Measurements from ENCODE around the gene ENG. TPM values are rescaled to one million over a fixed set of nuclear protein-coding genes. Genes with fewer than 3 reads are reported as not detected.

Gene ENG
- total and polyA plus RNA-seq, 2 of the 4 experiments (the other 2 are of a cell fraction): 3.6 to 83.3 TPM

GRCh38 chr9:127783111-127784008, 71.1 kb downstream of the ENG start:
- H3K9me3 ChIP-seq (ENCODE audit: control insufficient read depth, insufficient read depth, low read length): no peaks in the 10 kb centered on the region
- intact Hi-C loops (cut with micrococcal nuclease) (no loop called here), dilution Hi-C loops (cut with HindIII; ENCODE audit: low sequenced_read_pairs, unreplicated experiment) (no loop called here), in situ Hi-C loops (cut with MboI; ENCODE audit: low sequenced_read_pairs) (loop anchor here (5.0 kb wide), 1 partner anchor 46 kb away; the partner anchor contains the start of gene TOR2A)
- H3K56ac ChIP-seq (ENCODE audit: extremely low read depth, insufficient read depth, low read length): no peak overlapping the region
- ChIA-PET CTCF (interaction anchor here (0.7 kb wide), 1 partner anchor 70 kb away, joined by 3 read pairs; no protein-coding TSS in a partner anchor), POLR2A (ENCODE audit: unreplicated experiment) (no interaction called here)
- no peak overlapping the region for H2AK5ac ChIP-seq (ENCODE audit: low read depth, low read length)
- H3K36me3 ChIP-seq (ENCODE audit: control insufficient read depth, insufficient read depth, low read length): peaks cover 13% of the 10 kb centered on the region
- H2BK20ac ChIP-seq (ENCODE audit: low read depth, low read length): no peak overlapping the region
- 83% methylated on average over 6 of the region's 20 CpGs; no CpG with 5 or more reads in 1 of the 2 experiments for WGBS, 2 experiments (ENCODE audit: extremely low coverage in 2 of 2, insufficient read length in 1 of 2)
- H3K4me2 ChIP-seq (ENCODE audit: low read depth, low read length): no peak overlapping the region
- H3K18ac ChIP-seq (ENCODE audit: low read depth, low read length): no peak overlapping the region
- H4K20me1 ChIP-seq (ENCODE audit: insufficient read depth, low read length): peaks cover 24% of the 10 kb centered on the region
- H3K27ac ChIP-seq (ENCODE audit: insufficient read depth, low read length): no peak overlapping the region
- H2AFZ ChIP-seq (replicated peaks; ENCODE audit: low read length, poor library complexity): peak overlapping the region; percentile 9
- no peak overlapping the region for H2BK120ac ChIP-seq (ENCODE audit: low read depth, low read length)
- no peak overlapping the region for H3K9ac ChIP-seq (ENCODE audit: low read depth, low read length)
- ATAC-seq (ENCODE audit: low read depth) (no peak), DNase-seq (no peak)
- H4K91ac ChIP-seq (ENCODE audit: insufficient read depth, low read depth, low read length): no peak overlapping the region
- H3K4me1 ChIP-seq (ENCODE audit: control insufficient read depth, insufficient read depth, low read length): no peaks in the 10 kb centered on the region; the same call in 1 of the 2 replicates
- no peak overlapping the region for H3K4ac ChIP-seq (ENCODE audit: low read depth, low read length)
- no TSS peak for BruUV-seq (replicated peaks)
- H3K9me1 ChIP-seq (ENCODE audit: insufficient read depth, low read length): no peaks in the 10 kb centered on the region
- H3K79me1 ChIP-seq (ENCODE audit: low read depth in 1 of 2, low read length in 2 of 2): peaks cover 6 to 22% of the 10 kb centered on the region in 2 experiments; a peak in 3 of 4 replicates
- TF ChIP-seq CTCF (conservative IDR thresholded peaks at IDR 0.05; ENCODE audit: low read depth, low read length) (no peak), MXI1 (IDR thresholded peaks at IDR 0.05; ENCODE audit: borderline replicate concordance, low read depth, low read length) (no peak)
- no peak overlapping the region for H2BK15ac ChIP-seq (ENCODE audit: low read depth, low read length)
- no peak overlapping the region for H4K8ac ChIP-seq (ENCODE audit: low read depth in 2 of 2, low read length in 2 of 2)
- no peak overlapping the region for H3K4me3 ChIP-seq (ENCODE audit: insufficient read depth, low read depth, low read length)
- H3K23ac ChIP-seq (ENCODE audit: low read depth, low read length): no peak overlapping the region
- no peak overlapping the region for H3K14ac ChIP-seq (replicated peaks; ENCODE audit: low read depth, low read length)
- H2BK5ac ChIP-seq (ENCODE audit: low read depth, low read length, poor library complexity, severe bottlenecking): no peak overlapping the region
- no peak overlapping the region for H2AK9ac ChIP-seq (replicated peaks; ENCODE audit: low read depth, low read length, poor library complexity)
- H4K5ac ChIP-seq (ENCODE audit: low read depth, low read length): no peak overlapping the region
- no peaks in the 10 kb centered on the region for H3K27me3 ChIP-seq (ENCODE audit: control insufficient read depth, insufficient read depth, low read length)
